ENCODE results near the gene POLR2L.

The POLR2L gene

DNA sequence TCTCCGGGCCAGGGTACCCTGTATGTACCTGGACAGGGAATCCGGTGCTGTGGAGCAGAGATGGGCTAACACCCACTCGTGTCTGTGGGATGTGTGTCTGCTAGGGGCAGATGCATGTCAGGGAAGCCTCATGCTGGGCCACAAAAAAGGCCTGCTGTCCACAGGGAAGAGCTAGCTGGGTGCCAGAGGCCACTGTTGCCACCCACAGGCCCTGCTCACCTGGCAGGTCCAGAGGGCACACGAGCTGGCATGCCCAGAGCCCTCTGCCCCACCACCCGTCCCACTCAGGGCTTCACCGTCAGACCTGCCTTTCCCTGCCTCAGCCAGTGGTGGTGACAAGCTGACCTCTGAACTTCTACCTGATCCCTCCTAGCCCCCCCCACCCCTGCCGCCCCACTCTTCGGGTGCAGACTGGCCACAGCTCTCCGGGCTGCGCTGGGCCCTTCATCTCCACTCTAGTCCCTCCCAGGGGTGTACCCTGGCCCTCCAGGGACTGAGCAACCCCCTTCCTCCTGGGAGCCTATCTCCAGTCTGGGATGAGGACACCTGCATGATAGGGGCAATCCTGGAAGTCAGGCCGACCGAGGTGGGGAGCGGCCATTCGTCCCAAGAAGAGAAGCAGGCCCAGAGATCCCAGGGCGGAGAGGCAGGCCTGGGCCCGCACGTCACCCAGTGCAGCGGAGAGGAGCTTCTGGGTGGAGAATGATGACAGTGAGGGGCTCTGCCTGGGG lies 45.6 kb downstream of the POLR2L start:
- Histone ChIP-seq H2AFZ (ENCODE audit: low read length) (no peak overlapping the region), H2BK12ac (ENCODE audit: low read length) (no peak overlapping the region), H2BK5ac (ENCODE audit: low read length) (no peak overlapping the region), H3K4ac (ENCODE audit: low read length) (peak overlapping the region; percentile 70), H2BK15ac (ENCODE audit: low read length) (peak overlapping the region; percentile 87), H3K79me1 (ENCODE audit: low read depth, low read length) (peaks cover 22% of the 10 kb centered on the region), H3K9me3 (replicated peaks in 1 of 2; ENCODE audit: control insufficient read depth in 2 of 2, insufficient read depth in 1 of 2, low read depth in 1 of 2, low read length in 2 of 2) (no peaks in the 10 kb centered on the region), H4K91ac (ENCODE audit: low read depth, low read length, poor library complexity) (no peak overlapping the region), H3K36me3 (replicated peaks in 1 of 2; ENCODE audit: control insufficient read depth in 2 of 2, insufficient read depth in 2 of 2, low read length in 2 of 2) (peaks cover 28 to 60% of the 10 kb centered on the region in 2 donors), H3K9ac (ENCODE audit: low read depth, low read length, poor library complexity) (peak overlapping the region; percentile 89), H2BK120ac (ENCODE audit: low read depth, low read length) (peak overlapping the region; percentile 16), H3K4me3 (ENCODE audit: low read length in 2 of 2) (peak overlapping the region; percentile 99 to 100), H3K4me1 (ENCODE audit: control insufficient read depth in 2 of 2, insufficient read depth in 1 of 2, low read depth in 1 of 2, low read length in 2 of 2) (peaks cover 10 to 15% of the 10 kb centered on the region in 2 donors), H3K14ac (ENCODE audit: low read length) (peak overlapping the region; percentile 61), H3K27ac (replicated peaks; ENCODE audit: low read length) (peak overlapping the region; percentile 86), H3K23ac (ENCODE audit: low read depth, low read length, poor library complexity) (peak overlapping the region; percentile 76), H3K4me2 (ENCODE audit: insufficient read depth, low read length, poor library complexity, severe bottlenecking) (peak overlapping the region; percentile 92), H3K27me3 (ENCODE audit: control insufficient read depth in 3 of 3, insufficient read depth in 3 of 3, low read depth in 1 of 3, low read length in 3 of 3) (no peaks in the 10 kb centered on the region), H2AK5ac (ENCODE audit: low read depth, low read length) (peak overlapping the region; percentile 89), H3K18ac (ENCODE audit: low read length) (peak overlapping the region; percentile 66), H4K8ac (ENCODE audit: low read depth, low read length) (no peak overlapping the region)
- no peak for DNase-seq (ENCODE audit: low spot score)
- no CpG with 5 or more reads among the region's 18 CpGs for WGBS, 2 donors (ENCODE audit: extremely low coverage in 2 of 2, insufficient read length in 2 of 2, insufficient replicate concordance in 1 of 2)

DNA sequence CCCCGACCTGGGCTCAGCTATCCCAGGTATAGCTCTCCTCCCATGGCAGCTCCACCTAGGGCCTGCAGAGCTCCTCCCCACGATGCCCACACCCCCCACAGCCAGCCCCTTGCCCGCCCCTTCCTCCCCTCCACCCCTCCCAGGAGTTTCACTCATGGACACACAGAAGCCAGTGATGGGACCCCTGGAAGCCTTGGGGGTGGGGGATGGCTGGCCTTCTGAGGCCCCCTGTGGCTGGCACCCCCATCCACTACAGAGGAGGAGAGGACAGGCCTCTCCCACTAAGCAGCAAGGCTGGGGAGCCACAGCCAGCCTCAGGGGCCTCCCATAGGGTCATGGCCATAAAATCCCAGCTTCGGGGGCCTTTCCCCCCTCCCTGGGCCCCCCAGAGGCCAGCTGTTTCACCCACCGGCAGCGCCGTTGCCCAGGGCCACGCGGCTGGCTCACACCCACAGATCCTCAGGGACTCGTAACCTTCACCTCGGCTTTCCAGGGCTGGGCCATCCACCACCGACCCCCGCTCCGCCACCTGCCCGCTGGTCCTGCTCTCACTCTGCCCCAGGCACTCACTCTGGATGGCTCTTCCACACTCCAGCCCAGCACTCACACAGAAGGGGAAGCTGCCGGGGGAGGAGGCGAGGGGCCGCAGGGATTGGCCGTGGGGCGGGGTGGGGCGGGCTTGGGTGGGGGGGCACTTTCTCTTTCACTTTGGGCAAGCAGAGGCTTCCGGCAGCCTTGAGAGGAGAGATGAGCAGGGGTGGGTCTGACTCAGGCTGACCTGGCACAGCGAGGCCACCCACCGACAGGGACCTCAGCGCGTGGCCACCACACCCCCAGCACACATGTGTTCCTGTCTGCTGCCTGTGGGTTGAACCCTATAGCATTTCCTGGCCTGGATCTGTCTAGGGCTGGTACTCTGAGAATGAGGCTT lies 46.4 kb downstream of the POLR2L start:
- peaks cover 24% of the 10 kb centered on the region for H3K79me1 ChIP-seq (ENCODE audit: low read depth, low read length)
- peak overlapping the region; percentile 76 for H3K23ac ChIP-seq (ENCODE audit: low read depth, low read length, poor library complexity)
- peak overlapping the region in 1 of 2 donors; percentile 99 for H3K4me3 ChIP-seq (ENCODE audit: low read length in 2 of 2)
- H4K8ac ChIP-seq (ENCODE audit: low read depth, low read length) = no peak overlapping the region
- H3K4me1 ChIP-seq (ENCODE audit: control insufficient read depth in 2 of 2, insufficient read depth in 1 of 2, low read depth in 1 of 2, low read length in 2 of 2) = peaks cover 12 to 15% of the 10 kb centered on the region in 2 donors
- peak overlapping the region; percentile 98 for H3K14ac ChIP-seq (ENCODE audit: low read length)
- H3K18ac ChIP-seq (ENCODE audit: low read length) = peak overlapping the region; percentile 85
- no CpG with 5 or more reads among the region's 26 CpGs for WGBS, 2 donors (ENCODE audit: extremely low coverage in 2 of 2, insufficient read length in 2 of 2, insufficient replicate concordance in 1 of 2)
- no peak overlapping the region for H4K91ac ChIP-seq (ENCODE audit: low read depth, low read length, poor library complexity)
- H2BK5ac ChIP-seq (ENCODE audit: low read length) = peak overlapping the region; percentile 10
- peak overlapping the region; percentile 89 for H2BK15ac ChIP-seq (ENCODE audit: low read length)
- H3K27me3 ChIP-seq (ENCODE audit: control insufficient read depth in 3 of 3, insufficient read depth in 3 of 3, low read depth in 1 of 3, low read length in 3 of 3) = no peaks in the 10 kb centered on the region
- DNase-seq (ENCODE audit: low spot score) = no peak
- peak overlapping the region; percentile 89 for H2AK5ac ChIP-seq (ENCODE audit: low read depth, low read length)
- H3K27ac ChIP-seq (replicated peaks; ENCODE audit: low read length) = peak overlapping the region; percentile 45
- peak overlapping the region; percentile 92 for H3K4me2 ChIP-seq (ENCODE audit: insufficient read depth, low read length, poor library complexity, severe bottlenecking)
- H3K9me3 ChIP-seq (replicated peaks in 1 of 2; ENCODE audit: control insufficient read depth in 2 of 2, insufficient read depth in 1 of 2, low read depth in 1 of 2, low read length in 2 of 2) = no peaks in the 10 kb centered on the region
- peak overlapping the region; percentile 85 for H3K9ac ChIP-seq (ENCODE audit: low read depth, low read length, poor library complexity)
- peaks cover 22 to 60% of the 10 kb centered on the region in 2 donors for H3K36me3 ChIP-seq (replicated peaks in 1 of 2; ENCODE audit: control insufficient read depth in 2 of 2, insufficient read depth in 2 of 2, low read length in 2 of 2)
- H2AFZ ChIP-seq (ENCODE audit: low read length) = no peak overlapping the region
- H2BK120ac ChIP-seq (ENCODE audit: low read depth, low read length) = peak overlapping the region; percentile 16
- no peak overlapping the region for H2BK12ac ChIP-seq (ENCODE audit: low read length)
- H3K4ac ChIP-seq (ENCODE audit: low read length) = peak overlapping the region; percentile 70

DNA sequence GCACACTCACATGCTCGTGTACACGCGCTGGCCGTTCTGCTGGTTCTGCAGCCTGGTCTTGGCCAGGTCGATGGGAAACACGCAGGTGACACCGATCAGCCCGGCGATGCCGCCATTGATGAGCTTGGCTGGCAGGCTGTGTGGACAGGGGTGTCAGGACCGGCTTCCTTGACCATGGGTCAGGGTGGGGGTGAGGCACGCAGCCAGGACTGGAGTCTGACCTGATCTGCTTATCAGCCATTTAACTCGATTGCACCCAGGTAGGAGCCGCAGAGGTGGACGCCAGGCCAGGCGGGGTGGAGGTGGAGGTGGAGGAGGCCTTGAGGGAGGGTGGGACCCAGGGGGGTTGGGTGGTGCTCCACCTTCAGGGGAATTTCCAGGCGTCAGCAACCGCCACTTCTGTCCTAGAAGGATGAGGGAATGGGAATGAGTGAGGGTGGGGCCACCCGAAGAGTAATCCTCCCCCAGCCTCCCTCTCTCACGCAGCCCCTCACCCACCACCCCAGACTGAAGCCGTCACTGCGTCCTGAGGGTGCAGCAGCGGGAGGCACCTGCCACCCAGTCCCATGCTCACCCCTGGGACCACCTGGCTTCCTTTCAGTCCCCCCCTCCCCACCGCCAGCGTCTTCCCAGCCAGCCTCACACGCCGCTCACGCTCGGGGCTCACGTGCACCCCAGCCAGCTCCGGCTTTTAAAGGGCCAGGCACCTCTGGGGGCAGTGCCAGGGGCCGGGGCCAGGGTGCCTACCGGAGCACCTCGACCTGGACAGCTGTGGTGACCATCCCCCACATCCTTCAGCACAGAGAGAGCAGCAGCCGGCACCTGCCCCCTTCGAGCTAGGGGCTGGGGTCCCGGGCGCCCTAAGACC lies 47.3 kb downstream of the POLR2L start:
- WGBS, 2 donors (ENCODE audit: extremely low coverage in 2 of 2, insufficient read length in 2 of 2, insufficient replicate concordance in 1 of 2) = no CpG with 5 or more reads among the region's 38 CpGs
- DNase-seq (ENCODE audit: low spot score) = no peak

More for the DNA sequence above, 47.3 kb downstream of the POLR2L start:
- H2BK12ac ChIP-seq (ENCODE audit: low read length) = peak overlapping the region; percentile 41
- no peak overlapping the region for H2BK15ac ChIP-seq (ENCODE audit: low read length)
- H3K4me1 ChIP-seq (ENCODE audit: control insufficient read depth in 2 of 2, insufficient read depth in 1 of 2, low read depth in 1 of 2, low read length in 2 of 2) = peaks cover 15 to 16% of the 10 kb centered on the region in 2 donors
- no peaks in the 10 kb centered on the region for H3K9me3 ChIP-seq (replicated peaks in 1 of 2; ENCODE audit: control insufficient read depth in 2 of 2, insufficient read depth in 1 of 2, low read depth in 1 of 2, low read length in 2 of 2)
- peak overlapping the region; percentile 70 for H3K9ac ChIP-seq (ENCODE audit: low read depth, low read length, poor library complexity)
- no peak overlapping the region for H3K4me3 ChIP-seq (ENCODE audit: low read length in 2 of 2)
- no peak overlapping the region for H2BK120ac ChIP-seq (ENCODE audit: low read depth, low read length)
- H3K79me1 ChIP-seq (ENCODE audit: low read depth, low read length) = peaks cover 24% of the 10 kb centered on the region
- peak overlapping the region; percentile 38 for H3K14ac ChIP-seq (ENCODE audit: low read length)
- peak overlapping the region; percentile 95 for H3K23ac ChIP-seq (ENCODE audit: low read depth, low read length, poor library complexity)
- H3K4me2 ChIP-seq (ENCODE audit: insufficient read depth, low read length, poor library complexity, severe bottlenecking) = peak overlapping the region; percentile 11
- H3K27ac ChIP-seq (replicated peaks; ENCODE audit: low read length) = no peak overlapping the region
- peaks cover 19 to 51% of the 10 kb centered on the region in 2 donors for H3K36me3 ChIP-seq (replicated peaks in 1 of 2; ENCODE audit: control insufficient read depth in 2 of 2, insufficient read depth in 2 of 2, low read length in 2 of 2)
- H3K4ac ChIP-seq (ENCODE audit: low read length) = no peak overlapping the region
- peak overlapping the region; percentile 82 for H2BK5ac ChIP-seq (ENCODE audit: low read length)
- H3K18ac ChIP-seq (ENCODE audit: low read length) = peak overlapping the region; percentile 64
- H4K8ac ChIP-seq (ENCODE audit: low read depth, low read length) = no peak overlapping the region
- no peaks in the 10 kb centered on the region for H3K27me3 ChIP-seq (ENCODE audit: control insufficient read depth in 3 of 3, insufficient read depth in 3 of 3, low read depth in 1 of 3, low read length in 3 of 3)
- H4K91ac ChIP-seq (ENCODE audit: low read depth, low read length, poor library complexity) = no peak overlapping the region
- peak overlapping the region; percentile 10 for H2AK5ac ChIP-seq (ENCODE audit: low read depth, low read length)
- no peak overlapping the region for H2AFZ ChIP-seq (ENCODE audit: low read length)
